A673 (cell line): ENCODE results near the gene SPAG16.

Experiments used
- CTCF ChIP-seq: fragments of 300-800, 200-600 bp; sonication (generic); conservative IDR thresholded peaks from 2 replicates; pipeline ENCODE4 v1.5.1; 2017; ENCODE audit warnings: low read depth, mild to moderate bottlenecking, antibody characterized with exemption, low read length, moderate library complexity, mixed read lengths
- EZH2 ChIP-seq: fragments of 200-600 bp; sonication (generic); IDR thresholded peaks from 2 replicates; pipeline ENCODE4 v1.6.1; 2017; ENCODE audit warnings: borderline replicate concordance, low read depth, mild to moderate bottlenecking, mixed read lengths, antibody characterized with exemption, low read length; ENCODE audit not compliant: poor library complexity, severe bottlenecking

- TF ChIP-seq CTCF (no peak), EZH2 (no peak)
These were observed 207.1 kb downstream of the SPAG16 start for GRCh38 chr2:213491376-213491775.
